Mucosa of stomach (tissue), 1 donor: Measurements from ENCODE around the gene PINK1.
A peak's percentile ranks its signal among the peaks of the same experiment; 100 is the strongest.

Experiments used
- H3K27me3 ChIP-seq: one replicate; pipeline ENCODE4 v1.7.0; 2013; ENCODE audit warnings: mild to moderate bottlenecking, low read length; ENCODE audit not compliant: control insufficient read depth, insufficient read depth
- H3K36me3 ChIP-seq: one replicate; pipeline ENCODE4 v1.7.0; 2013; ENCODE audit warnings: low read length; ENCODE audit not compliant: control insufficient read depth, insufficient read depth
- H3K4me1 ChIP-seq: one replicate; pipeline ENCODE4 v1.7.0; 2013; ENCODE audit warnings: mild to moderate bottlenecking, low read length; ENCODE audit not compliant: control insufficient read depth, insufficient read depth
- H3K4me3 ChIP-seq: one replicate; pipeline ENCODE4 v1.7.0; 2013; ENCODE audit warnings: low read length
- H3K9ac ChIP-seq: one replicate; pipeline ENCODE4 v1.7.0; 2013; ENCODE audit warnings: mild to moderate bottlenecking, low read length, moderate library complexity
- H3K9me3 ChIP-seq: one replicate; pipeline ENCODE4 v1.7.0; 2013; ENCODE audit warnings: mild to moderate bottlenecking, low read length, moderate library complexity; ENCODE audit not compliant: control insufficient read depth
- donor health status: Pancreatic carcinoma.

The PINK1 gene

GRCh38 chr1:20634594-20635084, 1.4 kb downstream of the PINK1 start:
- Histone ChIP-seq H3K9ac (peak overlapping the region; percentile 89), H3K27me3 (peaks cover 4% of the 10 kb centered on the region), H3K9me3 (no peaks in the 10 kb centered on the region), H3K36me3 (no peaks in the 10 kb centered on the region), H3K4me1 (peaks cover 13% of the 10 kb centered on the region), H3K4me3 (peak overlapping the region; percentile 86)

GRCh38 chr1:20636785-20637347, 3.6 kb downstream of the PINK1 start:
- peaks cover 13% of the 10 kb centered on the region for H3K4me1 ChIP-seq
- no peaks in the 10 kb centered on the region for H3K36me3 ChIP-seq
- no peak overlapping the region for H3K4me3 ChIP-seq
- no peaks in the 10 kb centered on the region for H3K9me3 ChIP-seq
- no peaks in the 10 kb centered on the region for H3K27me3 ChIP-seq
- no peak overlapping the region for H3K9ac ChIP-seq

GRCh38 chr1:20640183-20640597, 6.9 kb downstream of the PINK1 start:
- Histone ChIP-seq H3K4me1 (no peaks in the 10 kb centered on the region), H3K36me3 (no peaks in the 10 kb centered on the region), H3K27me3 (no peaks in the 10 kb centered on the region), H3K4me3 (no peak overlapping the region), H3K9ac (no peak overlapping the region), H3K9me3 (no peaks in the 10 kb centered on the region)

- Histone ChIP-seq H3K9me3 (no peaks in the 10 kb centered on the region), H3K4me1 (no peaks in the 10 kb centered on the region), H3K4me3 (no peak overlapping the region), H3K9ac (no peak overlapping the region), H3K27me3 (no peaks in the 10 kb centered on the region), H3K36me3 (no peaks in the 10 kb centered on the region)
Measured at GRCh38 chr1:20641975-20642374, 8.7 kb downstream of the PINK1 start.

DNA sequence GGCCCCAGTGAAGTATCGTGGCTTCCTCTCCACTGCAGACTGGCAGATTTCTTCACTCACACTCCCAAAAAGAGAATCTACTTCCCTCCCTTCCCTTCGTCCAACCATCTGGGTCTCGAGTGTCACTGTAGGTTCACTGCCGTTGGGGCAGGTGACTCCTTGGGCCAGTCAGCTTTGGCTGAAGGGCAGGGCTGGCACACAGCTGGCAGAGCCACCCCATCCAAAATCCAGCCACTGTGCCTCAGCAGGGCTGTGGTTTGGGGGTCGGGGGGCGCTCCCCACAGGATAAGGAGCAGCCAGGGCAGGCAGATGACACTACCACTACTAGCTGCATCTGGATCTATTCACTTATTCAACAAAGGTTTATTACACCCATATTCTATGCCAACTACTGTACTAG, 9.8 kb downstream of the PINK1 start:
- H3K4me3 ChIP-seq: no peak overlapping the region
- no peaks in the 10 kb centered on the region for H3K27me3 ChIP-seq
- H3K9me3 ChIP-seq: no peaks in the 10 kb centered on the region
- peaks cover under 1% of the 10 kb centered on the region for H3K36me3 ChIP-seq
- H3K9ac ChIP-seq: no peak overlapping the region
- no peaks in the 10 kb centered on the region for H3K4me1 ChIP-seq

GRCh38 chr1:20644416-20644815, 11.2 kb downstream of the PINK1 start:
- Histone ChIP-seq H3K4me1 (no peaks in the 10 kb centered on the region), H3K9ac (no peak overlapping the region), H3K4me3 (no peak overlapping the region), H3K36me3 (peaks cover 9% of the 10 kb centered on the region), H3K27me3 (no peaks in the 10 kb centered on the region), H3K9me3 (no peaks in the 10 kb centered on the region)

- Histone ChIP-seq H3K9me3 (no peaks in the 10 kb centered on the region), H3K9ac (no peak overlapping the region), H3K4me3 (no peak overlapping the region), H3K4me1 (no peaks in the 10 kb centered on the region), H3K27me3 (no peaks in the 10 kb centered on the region), H3K36me3 (peaks cover 17% of the 10 kb centered on the region)
Measured at GRCh38 chr1:20645414-20645813, 12.2 kb downstream of the PINK1 start.

DNA sequence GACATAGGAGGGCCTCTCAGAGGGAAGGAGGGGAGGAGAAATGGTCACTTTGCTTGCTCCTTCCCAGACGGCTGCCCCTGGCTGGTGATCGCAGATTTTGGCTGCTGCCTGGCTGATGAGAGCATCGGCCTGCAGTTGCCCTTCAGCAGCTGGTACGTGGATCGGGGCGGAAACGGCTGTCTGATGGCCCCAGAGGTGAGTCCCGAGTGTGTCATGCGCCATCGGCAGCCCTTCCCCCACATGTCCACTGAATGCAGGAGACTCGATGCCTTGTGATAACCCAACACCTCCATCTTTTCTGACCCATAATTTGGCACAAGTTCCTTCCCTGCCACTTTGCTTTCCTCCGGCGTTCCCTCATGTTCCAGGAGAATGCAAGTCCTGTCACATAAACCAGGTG, 15.2 kb downstream of the PINK1 start:
- H3K36me3 ChIP-seq: peaks cover 33% of the 10 kb centered on the region

GRCh38 chr1:20648946-20649345, 15.7 kb downstream of the PINK1 start:
- Histone ChIP-seq H3K4me1 (no peaks in the 10 kb centered on the region), H3K36me3 (peaks cover 33% of the 10 kb centered on the region)

More for the DNA sequence above, 15.2 kb downstream of the PINK1 start:
- no peaks in the 10 kb centered on the region for H3K9me3 ChIP-seq
- no peaks in the 10 kb centered on the region for H3K4me1 ChIP-seq
- H3K9ac ChIP-seq: no peak overlapping the region
- no peaks in the 10 kb centered on the region for H3K27me3 ChIP-seq
- H3K4me3 ChIP-seq: no peak overlapping the region

DNA sequence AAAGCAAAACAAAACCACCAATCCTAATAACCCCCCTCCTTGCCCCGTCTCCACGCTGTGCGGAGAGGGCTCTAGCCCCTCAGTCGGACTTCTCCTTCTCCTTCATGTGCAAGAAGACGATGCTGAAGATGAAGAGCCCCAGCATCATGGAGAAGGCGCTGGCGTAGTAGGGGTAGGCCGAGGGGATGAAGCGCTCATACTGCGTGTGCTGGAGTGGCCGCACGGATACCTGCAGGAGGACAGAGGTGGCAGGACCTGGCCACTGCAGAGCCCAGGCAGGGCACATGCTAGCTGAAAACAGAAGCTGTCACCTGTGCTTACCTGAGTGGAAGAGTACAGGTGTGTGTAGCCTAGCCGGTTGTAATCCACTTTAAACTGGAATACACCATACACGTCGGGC, 19.0 kb downstream of the PINK1 start:
- H3K27me3 ChIP-seq: no peaks in the 10 kb centered on the region
- peaks cover 39% of the 10 kb centered on the region for H3K36me3 ChIP-seq
- no peak overlapping the region for H3K9ac ChIP-seq
- H3K4me3 ChIP-seq: no peak overlapping the region
- no peaks in the 10 kb centered on the region for H3K4me1 ChIP-seq
- no peaks in the 10 kb centered on the region for H3K9me3 ChIP-seq

More at GRCh38 chr1:20648946-20649345, 15.7 kb downstream of the PINK1 start:
- no peak overlapping the region for H3K4me3 ChIP-seq
- no peak overlapping the region for H3K9ac ChIP-seq
- no peaks in the 10 kb centered on the region for H3K9me3 ChIP-seq
- no peaks in the 10 kb centered on the region for H3K27me3 ChIP-seq

- no peak overlapping the region for H3K4me3 ChIP-seq
- H3K27me3 ChIP-seq: no peaks in the 10 kb centered on the region
- no peak overlapping the region for H3K9ac ChIP-seq
- H3K4me1 ChIP-seq: no peaks in the 10 kb centered on the region
- H3K36me3 ChIP-seq: peaks cover 30% of the 10 kb centered on the region
- no peaks in the 10 kb centered on the region for H3K9me3 ChIP-seq
Measured at GRCh38 chr1:20654104-20654690, 20.9 kb downstream of the PINK1 start.

DNA sequence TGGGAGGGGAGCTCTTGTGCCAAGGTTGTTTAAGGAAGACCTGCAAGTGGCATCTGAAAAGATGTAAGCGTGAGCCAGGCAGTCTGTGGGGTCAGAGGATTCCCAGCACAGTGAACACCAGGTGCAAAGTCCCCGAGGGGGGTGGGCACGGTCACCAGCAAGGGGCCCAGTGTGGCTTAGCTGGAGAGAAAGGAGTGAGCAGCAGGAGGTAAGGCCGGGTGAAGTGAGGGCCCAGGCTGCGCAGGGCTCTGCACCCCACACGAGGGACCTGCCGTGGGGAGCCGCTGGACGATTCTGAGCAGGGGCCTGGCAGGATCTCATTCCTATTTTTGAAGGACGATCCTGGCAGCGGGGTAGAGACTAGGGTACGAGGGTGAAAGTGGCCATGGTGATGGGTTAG, 23.8 kb downstream of the PINK1 start:
- Histone ChIP-seq H3K9me3 (no peaks in the 10 kb centered on the region), H3K4me3 (no peak overlapping the region), H3K9ac (no peak overlapping the region), H3K27me3 (no peaks in the 10 kb centered on the region), H3K36me3 (peaks cover 16% of the 10 kb centered on the region), H3K4me1 (peaks cover 16% of the 10 kb centered on the region)
